ENCODE results near the gene OR5H14. TPM values are rescaled to one million over a fixed set of nuclear protein-coding genes. Genes with fewer than 3 reads are reported as not detected.

The OR5H14 gene
- total and polyA plus RNA-seq, 9 of the 15 experiments (the other 6 are each of a cell fraction or from before 2014, with no cell fraction given), result not detected

DNA sequence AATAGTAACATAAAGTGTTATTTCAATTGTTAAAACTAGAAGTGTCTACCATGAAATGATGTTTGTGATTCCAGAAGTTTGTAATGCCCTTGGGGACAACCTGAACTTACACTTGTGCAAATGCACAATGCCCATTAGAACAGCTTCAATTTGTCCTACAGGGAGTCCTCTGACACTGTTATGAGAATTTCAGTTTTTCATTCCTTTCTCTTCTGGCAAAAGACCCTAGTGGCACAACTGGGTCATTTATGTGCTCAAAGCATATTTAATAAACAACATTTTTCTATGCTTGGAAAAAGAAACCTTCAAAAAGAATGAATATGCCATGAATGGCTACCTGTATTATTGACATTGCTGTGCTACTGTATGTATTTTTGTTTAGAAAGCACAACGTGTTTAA is 16.9 kb upstream of the OR5H14 start, which contains the start of gene OR5H1:
TSS of gene OR5H1 (plus strand) at position 301 of the 400 bp plus-strand sequence. CDS start 1,977 bp downstream, outside the sequence.
- WGBS (ENCODE audit: insufficient coverage, low coverage, missing lambda C conversion rate), result 9% methylated on average over 1 of the region's 1 CpG
- no TSS peak for BruUV-seq (replicated peaks)
- no peaks in the 10 kb centered on the region for H3K79me2 ChIP-seq (ENCODE audit: control insufficient read depth, insufficient read depth, low read length)
- H4K20me1 ChIP-seq (replicated peaks; ENCODE audit: control insufficient read depth, insufficient read depth, low read length), result no peaks in the 10 kb centered on the region
- CTCF ChIA-PET (ENCODE audit: low intra/inter-chr PET ratio), result no interaction called here
- no peak for DNase-seq (ENCODE audit: extremely low read depth in 1 of 4, low spot score in 3 of 4)
- TF ChIP-seq DMBX1 (CRISPR knock-in tag; IDR thresholded peaks at IDR 0.05; ENCODE audit: borderline replicate concordance), result no peak
- TF ChIP-seq, protein P1, sequence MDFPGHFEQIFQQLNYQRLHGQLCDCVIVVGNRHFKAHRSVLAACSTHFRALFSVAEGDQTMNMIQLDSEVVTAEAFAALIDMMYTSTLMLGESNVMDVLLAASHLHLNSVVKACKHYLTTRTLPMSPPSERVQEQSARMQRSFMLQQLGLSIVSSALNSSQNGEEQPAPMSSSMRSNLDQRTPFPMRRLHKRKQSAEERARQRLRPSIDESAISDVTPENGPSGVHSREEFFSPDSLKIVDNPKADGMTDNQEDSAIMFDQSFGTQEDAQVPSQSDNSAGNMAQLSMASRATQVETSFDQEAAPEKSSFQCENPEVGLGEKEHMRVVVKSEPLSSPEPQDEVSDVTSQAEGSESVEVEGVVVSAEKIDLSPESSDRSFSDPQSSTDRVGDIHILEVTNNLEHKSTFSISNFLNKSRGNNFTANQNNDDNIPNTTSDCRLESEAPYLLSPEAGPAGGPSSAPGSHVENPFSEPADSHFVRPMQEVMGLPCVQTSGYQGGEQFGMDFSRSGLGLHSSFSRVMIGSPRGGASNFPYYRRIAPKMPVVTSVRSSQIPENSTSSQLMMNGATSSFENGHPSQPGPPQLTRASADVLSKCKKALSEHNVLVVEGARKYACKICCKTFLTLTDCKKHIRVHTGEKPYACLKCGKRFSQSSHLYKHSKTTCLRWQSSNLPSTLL (IDR thresholded peaks at IDR 0.05), result no peak
- TF ChIP-seq JUNB (CRISPR knock-in tag; conservative IDR thresholded peaks at IDR 0.05), result no peak
- TF ChIP-seq RFX1 (IDR thresholded peaks at IDR 0.05), result no peak
- TF ChIP-seq PCBP2 (IDR thresholded peaks at IDR 0.05; ENCODE audit: low read depth, low read length, poor library complexity, severe bottlenecking), result no peak
- TF ChIP-seq, protein P2, sequence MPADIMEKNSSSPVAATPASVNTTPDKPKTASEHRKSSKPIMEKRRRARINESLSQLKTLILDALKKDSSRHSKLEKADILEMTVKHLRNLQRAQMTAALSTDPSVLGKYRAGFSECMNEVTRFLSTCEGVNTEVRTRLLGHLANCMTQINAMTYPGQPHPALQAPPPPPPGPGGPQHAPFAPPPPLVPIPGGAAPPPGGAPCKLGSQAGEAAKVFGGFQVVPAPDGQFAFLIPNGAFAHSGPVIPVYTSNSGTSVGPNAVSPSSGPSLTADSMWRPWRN (IDR thresholded peaks at IDR 0.05; ENCODE audit: low read depth), result no peak
- TF ChIP-seq KLF10 (CRISPR knock-in tag; IDR thresholded peaks at IDR 0.05), result no peak
- TF ChIP-seq, protein P3, sequence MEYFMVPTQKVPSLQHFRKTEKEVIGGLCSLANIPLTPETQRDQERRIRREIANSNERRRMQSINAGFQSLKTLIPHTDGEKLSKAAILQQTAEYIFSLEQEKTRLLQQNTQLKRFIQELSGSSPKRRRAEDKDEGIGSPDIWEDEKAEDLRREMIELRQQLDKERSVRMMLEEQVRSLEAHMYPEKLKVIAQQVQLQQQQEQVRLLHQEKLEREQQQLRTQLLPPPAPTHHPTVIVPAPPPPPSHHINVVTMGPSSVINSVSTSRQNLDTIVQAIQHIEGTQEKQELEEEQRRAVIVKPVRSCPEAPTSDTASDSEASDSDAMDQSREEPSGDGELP (CRISPR knock-in tag; IDR thresholded peaks at IDR 0.05; ENCODE audit: borderline replicate concordance), result no peak
- TF ChIP-seq ZNF324 (CRISPR knock-in tag; IDR thresholded peaks at IDR 0.05), result no peak
- TF ChIP-seq, protein P4, sequence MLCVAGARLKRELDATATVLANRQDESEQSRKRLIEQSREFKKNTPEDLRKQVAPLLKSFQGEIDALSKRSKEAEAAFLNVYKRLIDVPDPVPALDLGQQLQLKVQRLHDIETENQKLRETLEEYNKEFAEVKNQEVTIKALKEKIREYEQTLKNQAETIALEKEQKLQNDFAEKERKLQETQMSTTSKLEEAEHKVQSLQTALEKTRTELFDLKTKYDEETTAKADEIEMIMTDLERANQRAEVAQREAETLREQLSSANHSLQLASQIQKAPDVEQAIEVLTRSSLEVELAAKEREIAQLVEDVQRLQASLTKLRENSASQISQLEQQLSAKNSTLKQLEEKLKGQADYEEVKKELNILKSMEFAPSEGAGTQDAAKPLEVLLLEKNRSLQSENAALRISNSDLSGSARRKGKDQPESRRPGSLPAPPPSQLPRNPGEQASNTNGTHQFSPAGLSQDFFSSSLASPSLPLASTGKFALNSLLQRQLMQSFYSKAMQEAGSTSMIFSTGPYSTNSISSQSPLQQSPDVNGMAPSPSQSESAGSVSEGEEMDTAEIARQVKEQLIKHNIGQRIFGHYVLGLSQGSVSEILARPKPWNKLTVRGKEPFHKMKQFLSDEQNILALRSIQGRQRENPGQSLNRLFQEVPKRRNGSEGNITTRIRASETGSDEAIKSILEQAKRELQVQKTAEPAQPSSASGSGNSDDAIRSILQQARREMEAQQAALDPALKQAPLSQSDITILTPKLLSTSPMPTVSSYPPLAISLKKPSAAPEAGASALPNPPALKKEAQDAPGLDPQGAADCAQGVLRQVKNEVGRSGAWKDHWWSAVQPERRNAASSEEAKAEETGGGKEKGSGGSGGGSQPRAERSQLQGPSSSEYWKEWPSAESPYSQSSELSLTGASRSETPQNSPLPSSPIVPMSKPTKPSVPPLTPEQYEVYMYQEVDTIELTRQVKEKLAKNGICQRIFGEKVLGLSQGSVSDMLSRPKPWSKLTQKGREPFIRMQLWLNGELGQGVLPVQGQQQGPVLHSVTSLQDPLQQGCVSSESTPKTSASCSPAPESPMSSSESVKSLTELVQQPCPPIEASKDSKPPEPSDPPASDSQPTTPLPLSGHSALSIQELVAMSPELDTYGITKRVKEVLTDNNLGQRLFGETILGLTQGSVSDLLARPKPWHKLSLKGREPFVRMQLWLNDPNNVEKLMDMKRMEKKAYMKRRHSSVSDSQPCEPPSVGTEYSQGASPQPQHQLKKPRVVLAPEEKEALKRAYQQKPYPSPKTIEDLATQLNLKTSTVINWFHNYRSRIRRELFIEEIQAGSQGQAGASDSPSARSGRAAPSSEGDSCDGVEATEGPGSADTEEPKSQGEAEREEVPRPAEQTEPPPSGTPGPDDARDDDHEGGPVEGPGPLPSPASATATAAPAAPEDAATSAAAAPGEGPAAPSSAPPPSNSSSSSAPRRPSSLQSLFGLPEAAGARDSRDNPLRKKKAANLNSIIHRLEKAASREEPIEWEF (CRISPR knock-in tag; IDR thresholded peaks at IDR 0.05), result no peak
- TF ChIP-seq HSF4 (CRISPR knock-in tag; IDR thresholded peaks at IDR 0.05; ENCODE audit: borderline replicate concordance), result no peak
- no peak for TF ChIP-seq ELF2 (CRISPR knock-in tag; IDR thresholded peaks at IDR 0.05)
- H3K36me3 ChIP-seq (ENCODE audit: control insufficient read depth, insufficient read depth, low read length), result no peaks in the 10 kb centered on the region
- in situ Hi-C loops (cut with MboI) (no loop called here), intact Hi-C loops (cut with micrococcal nuclease) (no loop called here)
- POLR2A ChIA-PET, result no interaction called here
- no peak within 1 kb of the TSS for H2AFZ ChIP-seq (ENCODE audit: low read depth, low read length)
- H3K9me1 ChIP-seq (ENCODE audit: control insufficient read depth, insufficient read depth, low read length), result no peaks in the 10 kb centered on the region
- no peak for FAIRE-seq
- H3K27ac ChIP-seq (ENCODE audit: extremely low read depth, low read depth, low read length), result no peak within 1 kb of the TSS
- no peak within 1 kb of the TSS for H3K4me2 ChIP-seq (ENCODE audit: insufficient read depth, low read length)
- H3K9ac ChIP-seq (ENCODE audit: insufficient read depth in 1 of 2, low read depth in 2 of 2, low read length in 2 of 2), result no peak within 1 kb of the TSS
- H3K4me3 ChIP-seq, result no peak within 1 kb of the TSS
- ATAC-seq, result no peak
- H3K27me3 ChIP-seq (ENCODE audit: control insufficient read depth in 2 of 2, insufficient read depth in 2 of 2, low read length in 2 of 2), result no peaks in the 10 kb centered on the region
- no peaks in the 10 kb centered on the region for H3K9me3 ChIP-seq (replicated peaks; ENCODE audit: control insufficient read depth, insufficient read depth, low read depth, low read length)
- H3K4me1 ChIP-seq (replicated peaks in 1 of 2; ENCODE audit: control insufficient read depth in 2 of 2, insufficient read depth in 2 of 2, low read length in 2 of 2), result no peaks in the 10 kb centered on the region
